Posterior cingulate gyrus (tissue), 11 donors: Measurements from ENCODE around the gene ENPEP.
A peak's percentile ranks its signal among the peaks of the same experiment; 100 is the strongest.

ENCODE experiments used
- DNase-seq, 10 donors: peaks; one replicate each; pipeline versions ENCODE4 v3.0.0 to v3.0.0-alpha.2; 2020 to 2021; ENCODE audit warnings: mixed read lengths in 3 of 10
- intact Hi-C: fragments of 100-400 bp; cut with DNase I; formaldehyde crosslinking; loops from one replicate; pipeline ENCODE4 v1.15.1; 2023

The ENPEP gene

DNA sequence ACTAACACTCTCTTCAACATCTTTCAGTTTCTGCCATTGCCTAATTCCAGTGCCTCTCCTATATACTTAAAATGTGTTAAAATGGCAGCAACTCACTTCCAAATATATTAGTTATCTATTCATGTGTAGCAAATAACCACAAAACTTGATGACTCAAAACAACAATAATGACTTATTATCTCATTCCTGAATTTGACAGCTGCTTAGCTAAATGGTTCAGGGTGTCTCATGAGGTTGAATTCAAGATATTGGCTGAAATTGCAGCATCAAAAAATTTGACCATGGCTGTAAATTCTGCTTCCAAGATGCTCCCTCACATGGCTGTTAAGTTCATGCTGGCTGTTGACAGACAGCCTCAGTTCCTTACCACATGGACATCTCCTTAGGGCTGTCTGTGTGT, 121.6 kb downstream of the ENPEP start:
- DNase-seq: no peak

DNA sequence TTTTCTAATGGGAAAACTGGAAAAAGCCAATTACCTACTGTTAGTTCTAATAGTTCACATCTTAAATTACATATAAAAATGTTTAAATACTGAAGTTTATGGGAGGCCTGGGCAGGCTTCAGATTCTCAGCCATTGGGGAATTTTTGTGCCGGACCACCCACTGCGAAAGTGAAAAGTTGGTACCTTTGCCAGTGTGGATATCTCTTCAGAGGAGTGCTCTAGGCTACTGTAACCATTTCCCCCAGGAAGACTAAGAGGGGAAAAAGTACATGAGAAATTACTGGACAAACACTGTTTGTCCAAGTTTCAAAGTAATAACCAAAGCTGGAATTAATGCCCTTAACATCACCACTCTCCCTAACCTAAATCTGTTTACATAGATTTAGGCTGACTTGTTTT, 126.1 kb downstream of the ENPEP start:
- DNase-seq: no peak

More for the DNA sequence above, 121.6 kb downstream of the ENPEP start:
- intact Hi-C loops: no loop called here

DNA sequence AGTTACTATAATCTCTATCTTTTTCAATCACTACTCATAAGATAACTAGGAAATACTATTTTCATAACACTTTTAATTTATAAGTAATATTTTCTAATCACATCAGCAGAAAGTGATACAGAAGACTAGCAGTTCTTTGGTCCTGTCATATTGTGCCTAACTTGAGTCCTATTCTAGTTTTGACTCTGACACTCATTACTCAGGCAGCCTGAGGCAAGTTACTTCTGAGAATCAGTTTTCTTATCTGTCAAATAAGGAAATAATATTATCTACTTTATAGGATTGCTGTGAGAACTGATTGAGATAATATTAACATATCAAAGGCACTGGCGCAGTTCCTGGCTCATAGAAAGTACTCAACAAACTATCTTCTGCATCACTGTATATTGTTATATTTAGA, 129.1 kb downstream of the ENPEP start:
- intact Hi-C loops: no loop called here
- no peak for DNase-seq

More for the DNA sequence above, 126.1 kb downstream of the ENPEP start:
- intact Hi-C loops: no loop called here

DNA sequence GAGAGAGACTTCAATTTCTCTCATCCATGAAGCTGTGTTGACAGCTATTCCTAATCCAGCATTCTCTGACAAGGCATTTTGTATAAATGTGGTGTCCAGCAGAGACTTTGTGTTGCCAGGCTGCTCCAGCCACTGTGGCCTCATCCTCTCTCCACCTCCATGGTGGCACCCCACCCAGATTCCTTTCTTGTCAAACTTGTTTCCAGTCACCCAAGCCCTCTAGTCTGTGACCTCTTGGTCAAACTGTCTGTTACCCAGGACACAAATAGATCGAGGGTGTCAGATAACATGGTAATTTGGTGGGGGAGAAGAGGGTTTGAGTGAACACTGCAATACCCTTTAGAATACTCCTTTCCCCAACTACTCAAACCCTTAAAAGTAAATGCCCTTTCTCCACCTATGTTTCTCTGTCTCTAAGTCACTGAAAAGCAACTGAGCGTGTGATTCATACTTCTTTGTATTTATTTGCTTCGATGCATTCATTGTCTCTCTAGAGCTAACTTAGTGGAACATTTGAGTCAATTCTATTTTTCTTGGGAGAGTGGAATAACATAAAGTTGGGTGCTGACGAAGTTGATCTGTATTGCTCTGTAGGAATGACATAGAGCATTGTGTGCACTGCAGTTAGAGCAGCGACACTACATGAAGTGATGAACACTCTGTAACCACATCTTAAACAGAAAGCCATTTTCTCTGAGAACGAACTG, 133.2 kb downstream of the ENPEP start:
- no peak for DNase-seq
- intact Hi-C loops: no loop called here

DNA sequence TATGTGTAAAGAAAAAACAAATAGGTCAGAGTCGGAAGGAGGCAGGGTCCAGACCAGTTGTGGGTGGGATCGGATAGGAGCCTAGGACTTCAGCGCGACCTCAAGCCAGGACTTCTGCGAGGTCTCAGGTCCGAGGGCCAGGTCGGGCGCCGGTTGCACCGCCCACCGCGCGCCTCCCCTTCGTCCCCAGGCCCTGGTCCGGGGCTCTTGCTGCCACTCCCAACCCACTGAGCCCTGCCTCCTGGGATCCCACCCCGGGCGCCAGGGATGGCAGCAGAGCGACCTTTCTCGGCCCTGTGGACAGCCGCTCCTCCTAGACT, 134.6 kb downstream of the ENPEP start:
- intact Hi-C loops: no loop called here

DNA sequence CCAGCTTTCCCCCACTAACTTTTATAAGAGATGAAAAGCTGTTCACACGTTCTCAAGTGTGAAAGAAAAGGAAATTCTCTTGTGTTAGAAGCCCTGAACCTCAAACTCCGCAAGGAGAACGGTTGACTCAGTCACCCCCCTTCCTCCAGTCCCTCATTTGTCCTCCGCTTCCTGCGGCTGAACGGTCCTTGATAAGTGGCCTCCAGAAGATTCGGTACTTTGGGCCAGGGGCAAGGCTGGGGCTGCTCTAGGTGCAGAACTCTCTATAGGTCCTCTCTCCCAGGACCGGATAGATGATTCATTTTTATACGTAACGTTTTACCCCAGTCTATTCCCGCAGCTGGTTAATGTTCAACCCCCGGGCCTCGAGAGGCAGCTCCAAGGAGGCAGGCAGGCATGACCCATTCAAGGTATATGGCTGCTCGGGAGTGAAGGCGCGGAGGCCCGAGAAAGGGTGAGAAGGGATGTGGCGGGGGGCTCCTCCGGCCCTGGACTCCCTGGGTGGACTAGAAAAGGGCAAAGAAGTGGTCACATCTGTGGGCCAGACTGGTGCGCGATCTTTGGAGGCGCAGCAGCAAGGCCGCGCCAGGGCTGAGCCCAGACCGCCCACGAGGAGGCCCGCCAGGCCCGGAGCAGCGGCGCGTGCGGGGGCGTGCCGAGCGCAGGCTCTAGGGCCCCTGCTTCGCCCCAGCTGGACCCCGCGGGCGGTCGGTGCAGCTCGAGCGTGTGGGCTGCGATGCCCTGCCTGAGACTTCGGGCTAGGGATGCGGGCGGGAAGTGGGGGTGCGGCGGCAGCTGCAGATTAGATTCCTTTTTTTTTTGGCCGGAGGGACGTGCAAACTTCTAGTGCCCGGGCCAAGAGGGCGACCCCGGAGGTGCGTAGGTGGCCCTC, 135.2 kb downstream of the ENPEP start:
- peak in 2 of 10 donors; percentile 47 to 66 for DNase-seq
- intact Hi-C loops: no loop called here

More for the DNA sequence above, 134.6 kb downstream of the ENPEP start:
- DNase-seq: peak in 2 of 10 donors; percentile 66

DNA sequence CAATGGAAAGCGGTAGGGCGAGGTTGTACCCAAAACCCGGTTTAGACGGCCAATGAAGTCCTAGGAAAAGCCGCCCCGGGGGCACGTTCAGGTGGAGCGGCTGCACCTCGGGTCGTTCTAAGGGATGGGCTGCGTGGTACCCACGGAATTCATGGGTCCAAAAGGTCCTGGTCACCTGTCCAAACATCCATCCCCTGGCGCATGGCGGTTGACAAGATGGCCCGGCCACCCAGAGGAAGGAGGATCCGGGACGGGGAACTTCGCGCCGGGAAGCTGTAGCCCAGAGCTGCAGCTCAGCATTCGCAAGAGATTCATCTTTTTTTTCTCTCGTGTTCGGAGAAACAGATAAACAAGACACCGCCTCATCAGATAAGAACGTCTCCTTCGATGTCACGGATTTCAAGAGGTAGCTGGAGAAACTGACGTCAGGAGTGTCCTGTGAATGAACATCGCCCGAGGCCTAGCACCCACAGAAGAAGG, 136.1 kb downstream of the ENPEP start:
- peak in 2 of 10 donors; percentile 52 to 67 for DNase-seq
- intact Hi-C loops: no loop called here

DNA sequence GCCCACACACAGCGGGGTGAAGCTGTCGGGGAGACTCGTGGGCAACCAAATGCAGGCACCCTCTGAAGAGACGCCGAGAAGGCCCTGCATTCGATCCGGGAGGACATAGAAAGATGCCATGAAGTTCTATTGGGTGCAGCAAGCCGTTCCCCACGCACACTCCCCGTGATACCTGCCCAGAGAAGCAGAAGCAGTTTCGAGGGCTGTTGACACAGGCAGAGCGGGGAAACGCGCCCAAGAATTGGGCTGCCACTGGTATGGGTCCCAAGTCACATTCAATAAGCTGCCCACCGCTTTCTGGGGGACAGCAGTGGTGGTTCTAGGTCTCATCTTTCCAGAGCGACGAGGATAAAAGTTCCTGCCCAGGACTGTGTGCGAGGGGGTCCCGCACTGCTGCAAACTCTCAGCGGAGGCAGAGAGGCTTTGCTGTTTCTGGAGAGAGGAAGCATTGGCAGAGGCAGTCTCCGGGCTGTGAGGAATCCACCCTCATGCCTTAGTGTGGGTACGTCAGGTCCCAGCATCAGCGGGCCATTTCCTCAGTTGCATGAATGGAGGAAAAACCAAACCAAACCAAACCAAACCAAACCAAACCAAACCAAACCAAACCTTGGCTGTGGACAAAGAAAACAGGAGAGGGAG, 136.8 kb downstream of the ENPEP start:
- intact Hi-C loops: no loop called here
- DNase-seq: peak in 2 of 10 donors; percentile 49 to 74

DNA sequence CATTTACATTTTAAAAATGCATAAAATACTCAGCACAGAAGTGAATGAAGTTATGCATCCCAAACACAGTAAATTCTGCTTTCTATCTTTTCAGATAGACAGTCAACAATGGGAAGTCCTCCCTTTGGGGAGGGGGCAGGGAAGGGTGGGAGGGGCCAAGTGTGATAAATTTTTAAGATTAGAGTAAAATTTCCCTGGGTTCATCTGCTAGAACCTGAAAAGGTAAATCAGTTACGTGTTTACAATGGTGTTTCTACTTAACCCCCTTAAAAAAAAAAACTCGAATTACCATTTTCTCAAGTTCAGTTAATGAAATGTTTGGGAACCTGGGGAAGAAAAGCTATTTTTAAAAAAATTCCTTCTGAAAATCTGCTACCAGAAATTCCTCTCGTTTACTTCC, 137.8 kb downstream of the ENPEP start:
- DNase-seq: no peak
- intact Hi-C loops: no loop called here

DNA sequence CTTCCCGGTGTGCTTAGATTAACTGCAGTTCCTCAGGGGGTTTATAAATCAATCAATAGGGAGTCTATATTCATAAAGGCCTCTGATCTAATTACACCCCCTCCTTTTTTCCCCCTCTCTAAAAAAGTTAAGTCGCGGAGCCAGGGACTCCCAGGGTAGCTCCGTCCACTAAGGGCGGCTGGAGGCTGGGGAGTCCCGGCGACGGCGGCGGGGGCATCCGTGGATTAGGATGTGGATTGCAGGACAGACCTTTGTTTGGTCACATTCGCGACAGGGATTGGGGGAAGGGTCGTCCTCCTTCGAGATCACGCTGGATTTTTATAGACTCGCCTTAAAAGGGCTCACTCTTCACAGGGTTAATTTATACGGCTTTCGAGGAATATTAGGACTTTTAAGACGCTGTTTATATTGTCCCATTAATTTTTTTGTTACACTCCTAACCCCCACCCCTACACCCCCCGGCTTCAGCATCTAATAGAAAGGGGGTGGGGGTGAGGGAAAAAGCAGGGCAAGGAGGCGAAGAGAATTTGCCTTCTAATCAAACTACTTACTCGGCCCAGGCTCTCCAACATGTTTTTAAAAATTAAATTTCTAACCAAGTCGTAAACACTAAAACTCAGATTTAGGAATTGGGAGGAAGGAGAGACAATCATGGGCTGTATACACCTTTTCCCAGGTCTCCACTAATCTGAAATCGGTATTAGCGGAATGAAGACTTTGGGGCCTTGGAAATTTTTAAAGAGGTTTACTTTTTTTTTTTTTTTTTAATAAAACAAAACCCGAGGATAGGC, 138.4 kb downstream of the ENPEP start:
- peak in 1 of 10 donors; percentile 69 for DNase-seq

More for the DNA sequence above, 138.4 kb downstream of the ENPEP start:
- intact Hi-C loops: no loop called here
